ENCODE results near the gene U2AF1. TPM values are rescaled to one million over a fixed set of nuclear protein-coding genes. Genes with fewer than 3 reads are reported as not detected.
"Not testable (repeated sequence)": the region's sequence is repeated elsewhere in the genome, so short reads cannot be mapped to it uniquely, and the experiment has no call there.

Gene U2AF1
- polyA plus RNA-seq, 1 donor: 71.1 TPM

DNA sequence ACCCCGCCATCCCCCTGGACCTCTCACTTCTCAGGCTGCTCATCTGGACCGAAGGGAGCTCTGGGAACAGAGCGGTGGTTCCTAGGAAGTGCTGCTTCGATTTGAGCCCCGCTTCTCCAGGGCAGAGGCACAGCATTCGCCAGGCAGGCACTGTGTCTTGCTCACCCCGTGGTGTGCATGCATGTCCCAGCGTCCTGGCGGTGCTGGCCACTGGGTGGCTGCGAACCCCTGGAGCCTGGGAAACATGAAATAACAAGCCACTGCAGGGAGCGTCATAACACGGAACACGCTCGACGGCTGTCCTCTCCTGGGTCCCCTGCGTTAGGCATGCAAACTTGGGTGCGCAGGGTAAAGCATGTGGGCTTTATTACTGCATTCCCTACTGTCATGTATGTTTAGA is 17.9 kb downstream of the U2AF1 start:
- DNase-seq: not testable (repeated sequence)

DNA sequence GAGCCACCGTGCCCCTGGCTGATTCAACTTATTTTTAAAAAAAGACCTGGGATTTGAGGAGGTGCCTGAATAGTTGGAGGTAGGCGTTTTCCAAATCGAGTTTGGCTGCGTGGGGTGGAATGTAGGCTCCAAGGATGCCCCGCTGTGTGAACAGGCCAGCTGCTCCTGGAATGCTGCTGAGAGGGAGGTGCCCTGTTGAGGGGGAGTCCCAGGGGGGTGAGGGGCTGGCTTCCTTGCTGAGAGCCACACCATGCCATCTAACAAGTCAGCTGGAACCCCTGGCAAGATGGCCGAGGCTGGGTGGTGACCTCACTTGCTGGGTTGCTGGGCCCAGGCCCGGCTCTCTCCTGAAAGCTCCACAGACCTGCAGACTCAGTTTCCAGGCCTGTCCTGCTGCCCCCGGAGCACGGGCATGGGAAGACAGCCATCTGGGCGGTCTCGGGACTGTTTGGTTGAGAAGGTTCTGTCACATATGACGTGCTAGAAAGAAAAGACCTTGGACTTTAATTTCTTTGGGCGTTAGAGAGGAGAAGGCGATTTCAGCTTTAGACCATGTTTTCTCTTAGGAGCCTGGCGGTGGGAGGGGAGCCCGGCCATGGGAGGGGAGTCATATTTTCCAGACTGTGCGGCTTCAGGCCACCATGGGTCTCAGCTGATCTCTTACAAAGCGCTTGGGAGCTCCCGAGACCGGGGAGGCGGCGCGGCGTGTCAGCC is 24.6 kb downstream of the U2AF1 start:
- not testable (repeated sequence) for DNase-seq

- DNase-seq: not testable (repeated sequence)
Measured at GRCh38 chr21:43076643-43077042, 30.7 kb downstream of the U2AF1 start.

- DNase-seq: not testable (repeated sequence)
Measured at GRCh38 chr21:43076023-43076637, 31.2 kb downstream of the U2AF1 start.

DNA sequence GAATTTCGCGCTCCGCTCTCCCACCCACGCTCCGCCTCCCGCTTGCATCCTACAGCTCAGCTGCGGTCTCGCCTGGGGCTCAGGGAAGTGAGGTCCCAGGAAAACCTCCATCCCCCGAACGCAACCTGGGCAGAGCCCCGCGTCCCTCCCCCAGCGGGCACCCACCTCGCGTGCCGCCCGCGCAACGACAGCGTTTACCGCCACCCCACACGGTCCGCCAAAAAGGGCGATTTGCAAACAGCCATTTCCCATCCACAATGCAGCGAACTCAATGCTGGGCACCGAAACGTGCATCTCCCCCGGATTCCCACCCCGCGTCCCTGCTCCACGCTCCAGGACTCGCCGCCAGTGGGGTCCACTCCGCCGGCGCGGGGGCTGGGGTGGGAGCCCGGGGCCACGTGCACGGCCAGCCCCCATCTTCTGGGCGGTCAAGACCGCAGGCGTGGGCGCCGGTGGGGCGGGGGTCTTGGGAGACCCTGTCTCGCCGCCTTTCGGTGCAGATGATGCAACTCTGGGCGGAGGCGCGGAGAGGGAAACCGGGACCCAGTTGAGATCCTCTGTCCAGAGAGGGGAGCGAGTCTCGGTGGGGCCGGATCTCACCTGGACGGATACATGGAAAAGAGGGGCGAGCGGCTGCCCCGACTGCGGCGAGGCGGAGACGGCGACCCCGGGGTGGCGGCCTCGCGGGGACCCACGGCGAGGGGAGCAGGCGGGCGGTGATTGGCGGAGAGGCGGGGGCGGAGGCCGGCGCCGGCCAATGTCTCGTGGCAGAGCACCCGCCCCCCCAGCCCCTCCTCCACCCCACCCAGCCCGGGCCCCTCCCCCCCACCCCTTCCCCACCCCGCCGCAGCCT is 32.0 kb downstream of the U2AF1 start, which contains the start of gene CBS:
Gene CBS (minus strand): TSS at position 666 of the 853 bp plus-strand sequence. CDS start 3,642 bp downstream, outside the sequence.
- not testable (repeated sequence) for DNase-seq

GRCh38 chr21:43074401-43075169 is 32.8 kb downstream of the U2AF1 start:
- not testable (repeated sequence) for DNase-seq

- not testable (repeated sequence) for DNase-seq
Measured at GRCh38 chr21:43072742-43073141, 34.6 kb downstream of the U2AF1 start.

DNA sequence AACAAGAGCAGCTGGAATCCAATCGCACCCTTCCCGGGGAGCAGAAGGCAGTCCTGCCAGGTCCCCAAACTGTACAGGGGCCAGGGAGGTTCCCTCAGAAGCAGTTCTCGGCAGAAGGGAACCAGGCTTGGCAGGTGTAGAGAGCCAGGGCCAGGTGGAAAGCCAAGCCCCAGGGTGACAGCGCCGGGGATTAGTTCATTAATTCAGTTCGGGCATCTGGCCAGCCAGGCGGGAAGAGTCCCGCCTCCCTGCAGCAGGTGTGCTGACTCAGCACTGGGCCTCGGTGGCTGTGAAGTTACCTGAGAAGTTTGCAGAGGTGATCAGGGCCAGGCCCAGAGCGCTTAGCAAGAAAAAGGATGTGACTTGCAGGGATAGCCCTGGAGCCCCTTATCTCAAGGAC is 37.7 kb downstream of the U2AF1 start:
- not testable (repeated sequence) for DNase-seq

DNA sequence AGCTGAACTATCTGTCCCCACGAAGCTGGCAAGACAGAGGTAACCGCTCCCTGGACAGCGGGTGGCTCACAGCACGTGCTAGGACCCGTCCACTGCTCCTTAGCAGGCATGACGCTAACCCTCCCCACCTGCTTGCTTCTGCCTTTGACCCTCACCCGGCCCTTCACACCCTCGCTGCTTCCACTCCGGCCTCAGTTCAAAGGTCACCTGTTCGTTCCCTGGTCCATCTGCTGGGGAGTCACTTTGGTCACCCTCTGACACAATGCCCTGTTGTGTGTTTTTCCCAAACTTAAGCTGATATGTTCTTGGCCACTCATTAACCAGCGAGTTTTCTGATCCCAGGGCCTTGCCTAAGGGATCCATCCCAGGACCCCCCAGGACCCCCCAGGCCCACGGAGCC is 39.3 kb downstream of the U2AF1 start:
- not testable (repeated sequence) for DNase-seq

- DNase-seq: not testable (repeated sequence)
Measured at GRCh38 chr21:43066690-43067089, 40.7 kb downstream of the U2AF1 start.

DNA sequence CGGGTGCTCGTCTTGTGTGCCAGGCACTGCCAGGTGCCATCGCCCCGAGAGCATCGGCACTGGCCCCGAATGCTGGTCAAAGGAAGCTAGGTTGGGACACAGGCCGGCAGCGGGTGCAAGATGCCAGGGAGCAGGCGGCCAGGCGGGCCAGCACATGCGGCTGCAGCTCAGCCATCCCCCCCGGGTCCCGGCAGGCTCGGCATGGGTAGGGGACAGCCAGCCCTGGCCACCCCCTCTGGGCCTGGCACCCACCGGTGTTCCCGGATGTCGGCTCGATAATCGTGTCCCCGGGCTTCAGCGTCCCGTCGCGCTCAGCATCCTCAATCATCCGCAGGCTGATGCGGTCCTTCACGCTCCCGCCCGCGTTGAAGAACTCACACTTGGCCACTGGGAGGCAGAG is 41.4 kb downstream of the U2AF1 start:
- not testable (repeated sequence) for DNase-seq

DNA sequence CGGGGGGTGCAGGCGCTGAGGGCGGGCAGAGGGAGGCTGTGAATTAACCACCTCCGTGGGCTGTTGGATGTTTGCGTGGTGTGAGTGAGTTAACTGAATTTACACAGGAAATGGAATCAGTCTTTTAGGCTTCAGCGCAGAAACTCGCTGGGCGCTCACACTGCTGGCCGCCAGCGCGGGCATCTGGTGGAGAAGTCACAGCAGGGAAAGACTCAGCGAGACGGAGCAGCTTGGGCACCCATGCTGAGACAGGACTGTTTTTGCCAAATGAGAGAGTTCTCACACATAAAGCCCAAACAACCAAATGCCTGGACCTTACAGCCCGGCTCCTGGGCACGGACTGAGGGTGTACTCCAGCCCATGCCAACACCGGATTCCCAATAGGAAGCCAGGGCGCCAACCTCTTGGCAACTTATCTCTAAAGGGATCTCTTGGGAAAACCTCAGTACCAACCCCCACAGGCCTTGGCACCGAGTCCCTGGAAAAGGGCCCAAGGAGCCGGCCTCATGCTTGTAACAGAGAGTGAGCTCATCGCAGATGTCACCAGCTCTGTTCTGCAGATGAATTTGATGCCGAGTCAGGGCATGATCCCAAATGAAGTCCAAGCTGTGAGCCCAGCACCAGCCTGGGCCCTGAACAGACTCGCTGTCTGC is 43.0 kb downstream of the U2AF1 start:
- DNase-seq: not testable (repeated sequence)

- DNase-seq: not testable (repeated sequence)
Measured at GRCh38 chr21:43062955-43063664, 44.3 kb downstream of the U2AF1 start.

DNA sequence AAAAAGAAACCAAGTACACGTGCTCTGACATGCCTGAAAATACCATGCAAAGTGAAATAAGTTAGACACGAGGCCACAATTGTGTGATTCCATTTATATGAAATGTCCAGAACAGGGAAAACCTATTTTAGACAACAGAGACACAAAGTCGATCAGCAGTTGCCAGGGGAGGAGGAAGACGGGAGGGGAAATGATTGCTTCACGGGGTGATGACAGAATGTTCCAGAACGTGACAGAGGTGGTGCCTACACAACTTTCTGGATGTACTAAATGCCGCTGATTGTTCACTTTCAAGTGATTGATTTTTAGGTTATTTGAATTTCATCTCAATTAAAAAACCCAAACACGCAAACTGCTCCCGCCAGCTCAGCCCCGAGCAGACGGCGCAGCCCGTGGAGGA is 54.3 kb downstream of the U2AF1 start:
- not testable (repeated sequence) for DNase-seq

GRCh38 chr21:43045876-43046821 is 61.2 kb downstream of the U2AF1 start:
- DNase-seq: not testable (repeated sequence)

- not testable (repeated sequence) for DNase-seq
Measured at GRCh38 chr21:43045165-43045875, 62.0 kb downstream of the U2AF1 start.

DNA sequence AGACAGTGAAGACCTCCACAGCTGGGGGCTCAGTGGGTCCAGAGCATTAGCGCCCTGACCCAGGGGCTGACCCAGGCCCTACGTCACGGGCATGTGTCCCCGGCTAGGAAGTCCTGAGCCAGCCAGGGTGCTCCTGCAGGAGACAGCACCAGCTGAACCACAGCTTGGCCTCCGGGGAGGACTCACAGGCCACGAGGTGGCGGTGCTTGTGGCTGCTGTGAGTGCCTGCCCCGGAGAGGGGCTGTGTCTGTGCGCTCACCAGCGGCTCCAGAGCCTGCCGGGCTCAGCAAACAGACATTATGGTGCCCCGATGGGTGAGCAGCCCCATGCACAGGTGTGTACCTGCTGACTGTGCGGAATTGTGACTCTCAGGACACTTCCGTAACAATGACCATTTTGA is 62.8 kb downstream of the U2AF1 start:
- not testable (repeated sequence) for DNase-seq

DNA sequence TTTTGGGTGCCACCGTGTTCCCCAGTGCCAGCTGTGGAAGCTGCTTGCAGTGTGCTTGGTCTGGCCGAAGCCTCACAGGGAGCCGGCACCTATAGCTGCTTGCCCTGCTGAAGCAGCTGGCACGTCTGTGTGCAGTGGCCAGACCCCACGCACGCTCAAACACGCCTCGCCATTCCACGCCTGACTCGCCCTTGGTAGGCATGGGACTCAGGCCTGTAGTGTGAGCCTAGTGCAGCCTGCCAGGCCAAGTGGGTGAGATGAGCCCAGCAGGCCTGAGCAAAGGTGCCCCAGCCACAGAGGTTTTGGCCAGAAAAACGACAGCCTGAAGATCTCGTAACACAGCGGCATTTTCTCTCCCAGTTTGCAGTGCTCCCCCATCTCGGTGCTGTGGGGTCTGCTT is 64.1 kb downstream of the U2AF1 start:
- not testable (repeated sequence) for DNase-seq

All from left kidney (tissue), 2 donors.